HG03460 (cell line): ENCODE data around the gene THAP5.
"Not testable (repeated sequence)": the region's sequence is repeated elsewhere in the genome, so short reads cannot be mapped to it uniquely, and the experiment has no call there.

Experiments
- ATAC-seq: cut with Tn5 transposase; IDR thresholded peaks from one replicate; pipeline ENCODE4 v1.9.1; 2021; ENCODE audit not compliant: unreplicated experiment

The THAP5 gene

GRCh38 chr7:108585843-108586242 lies 16.3 kb upstream of the THAP5 start:
- no peak for ATAC-seq

GRCh38 chr7:108584211-108584610 lies 14.7 kb upstream of the THAP5 start:
- ATAC-seq: no peak

GRCh38 chr7:108581655-108582491 lies 12.4 kb upstream of the THAP5 start:
- ATAC-seq: no peak

- ATAC-seq: no peak
These were observed 10.8 kb upstream of the THAP5 start for GRCh38 chr7:108580298-108580697.

GRCh38 chr7:108578937-108579336 lies 9.4 kb upstream of the THAP5 start:
- ATAC-seq: no peak

GRCh38 chr7:108576116-108576515 lies 6.6 kb upstream of the THAP5 start:
- ATAC-seq: no peak

- ATAC-seq: no peak
These were observed 5.7 kb upstream of the THAP5 start for GRCh38 chr7:108575156-108575555.

- ATAC-seq: no peak
These were observed 3.0 kb upstream of the THAP5 start for GRCh38 chr7:108572480-108572879.

GRCh38 chr7:108570146-108570755 lies 745 bp upstream of the THAP5 start:
- peak; percentile 27 for ATAC-seq

GRCh38 chr7:108568801-108569380 lies 615 bp downstream of the THAP5 start:
- ATAC-seq: no peak

GRCh38 chr7:108565987-108566386 lies 3.5 kb downstream of the THAP5 start:
- no peak for ATAC-seq

GRCh38 chr7:108561047-108561619 lies 8.4 kb downstream of the THAP5 start:
- ATAC-seq: no peak

GRCh38 chr7:108559253-108559652 lies 10.3 kb downstream of the THAP5 start:
- ATAC-seq: no peak

GRCh38 chr7:108557617-108558016 lies 11.9 kb downstream of the THAP5 start:
- ATAC-seq: no peak

GRCh38 chr7:108557191-108557590 lies 12.3 kb downstream of the THAP5 start:
- no peak for ATAC-seq

GRCh38 chr7:108556665-108557064 lies 12.8 kb downstream of the THAP5 start:
- ATAC-seq: not testable (repeated sequence)

GRCh38 chr7:108548141-108548896 lies 21.2 kb downstream of the THAP5 start:
- ATAC-seq: not testable (repeated sequence)

GRCh38 chr7:108541478-108541877 lies 28.0 kb downstream of the THAP5 start:
- no peak for ATAC-seq

GRCh38 chr7:108538685-108539084 lies 30.8 kb downstream of the THAP5 start:
- ATAC-seq: not testable (repeated sequence)

- ATAC-seq: not testable (repeated sequence)
These were observed 31.3 kb downstream of the THAP5 start for GRCh38 chr7:108538236-108538635.

GRCh38 chr7:108537229-108537628 lies 32.3 kb downstream of the THAP5 start:
- ATAC-seq: no peak
